ENCODE measurements around the gene TFPI2.

DNA sequence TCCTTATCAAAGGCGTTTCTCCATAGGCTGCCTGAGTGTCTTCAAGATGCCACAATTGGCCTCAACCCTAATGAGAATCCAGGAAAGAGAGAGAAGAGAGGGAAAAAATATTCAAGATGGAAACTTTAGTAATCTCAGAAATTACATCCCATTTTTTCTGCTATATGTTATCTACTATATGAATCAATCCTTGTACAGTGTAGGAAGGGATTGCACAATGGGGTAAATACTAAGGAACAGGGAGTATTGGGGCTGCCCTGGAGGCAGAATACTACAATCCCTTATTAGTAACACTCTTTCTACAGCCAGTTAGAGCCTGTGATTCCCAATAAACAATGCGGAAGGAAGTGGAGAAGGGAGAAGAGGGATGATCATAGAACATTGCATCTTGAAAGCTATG is 27.9 kb downstream of the TFPI2 start:
- TF ChIP-seq LEF1 (IDR thresholded peaks at IDR 0.05; ENCODE audit: borderline replicate concordance) (no peak), HDGF (IDR thresholded peaks at IDR 0.05; ENCODE audit: borderline replicate concordance) (no peak)

All from HEK293T (cell line).